HG02571 (cell line): ENCODE measurements around the gene CNDP2.
"Not testable (repeated sequence)": the region's sequence is repeated elsewhere in the genome, so short reads cannot be mapped to it uniquely, and the experiment has no call there.

Experiments used
- ATAC-seq: cut with Tn5 transposase; IDR thresholded peaks from one replicate; pipeline ENCODE4 v1.9.1; 2021; ENCODE audit warnings: mild to moderate bottlenecking, moderate library complexity; ENCODE audit not compliant: unreplicated experiment

Gene CNDP2

DNA sequence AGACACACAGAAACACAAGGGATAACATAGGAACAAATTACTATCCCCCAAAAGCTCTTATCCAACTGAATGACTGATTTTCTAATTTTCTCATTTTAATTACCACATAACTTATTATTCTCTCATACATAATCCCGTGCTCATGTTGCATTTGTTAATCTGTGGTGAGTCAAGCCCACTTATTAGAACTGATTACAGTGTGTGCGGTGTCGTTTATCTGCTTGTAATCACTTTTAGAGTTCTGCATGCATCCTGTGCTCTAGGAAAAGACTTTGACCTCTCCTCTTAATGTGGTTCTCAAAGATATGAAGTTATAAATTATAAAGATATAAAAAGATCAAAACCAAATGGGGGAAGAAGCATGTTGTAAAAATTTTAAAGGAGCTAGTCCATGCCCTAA, 67.8 kb downstream of the CNDP2 start:
- no peak for ATAC-seq

DNA sequence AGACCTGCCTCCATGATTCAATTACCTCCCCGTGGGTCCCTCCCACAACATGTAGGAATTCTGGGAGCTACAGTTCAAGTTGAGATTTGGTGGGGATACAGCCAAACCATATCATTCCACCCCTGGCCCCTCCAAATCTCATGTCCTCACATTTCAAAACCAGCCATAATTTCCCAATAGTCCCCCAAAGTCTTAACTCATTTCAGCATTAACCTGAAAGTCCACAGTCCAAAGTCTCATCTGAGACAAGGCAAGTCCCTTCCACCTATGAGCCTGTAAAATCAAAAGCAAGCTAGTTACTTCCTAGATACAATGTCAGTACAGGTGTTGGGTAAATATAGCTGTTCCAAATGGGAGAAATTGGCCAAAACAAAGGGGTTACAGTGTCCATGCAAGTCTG, 69.0 kb downstream of the CNDP2 start:
- ATAC-seq: not testable (repeated sequence)

GRCh38 chr18:74565993-74566392, 69.8 kb downstream of the CNDP2 start:
- ATAC-seq: not testable (repeated sequence)

DNA sequence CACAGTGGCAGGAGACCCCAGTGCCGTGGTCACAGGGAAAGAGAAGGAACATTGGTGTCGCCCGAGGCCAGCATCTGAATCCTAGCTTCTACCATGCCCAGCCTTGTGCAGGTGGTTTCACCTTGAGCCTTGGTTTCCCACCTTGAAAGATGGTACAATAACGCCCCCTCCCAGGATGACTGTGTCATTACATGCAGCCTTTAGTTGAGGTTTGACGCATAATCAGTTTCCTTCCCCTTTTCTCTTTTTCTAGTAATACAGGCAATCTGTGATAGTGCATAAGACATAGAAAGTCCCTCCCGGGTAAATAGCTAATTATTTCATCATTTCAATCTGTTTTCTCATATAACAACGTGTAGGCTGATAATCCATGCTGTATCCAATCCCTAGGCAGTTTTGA, 71.7 kb downstream of the CNDP2 start:
- no peak for ATAC-seq

DNA sequence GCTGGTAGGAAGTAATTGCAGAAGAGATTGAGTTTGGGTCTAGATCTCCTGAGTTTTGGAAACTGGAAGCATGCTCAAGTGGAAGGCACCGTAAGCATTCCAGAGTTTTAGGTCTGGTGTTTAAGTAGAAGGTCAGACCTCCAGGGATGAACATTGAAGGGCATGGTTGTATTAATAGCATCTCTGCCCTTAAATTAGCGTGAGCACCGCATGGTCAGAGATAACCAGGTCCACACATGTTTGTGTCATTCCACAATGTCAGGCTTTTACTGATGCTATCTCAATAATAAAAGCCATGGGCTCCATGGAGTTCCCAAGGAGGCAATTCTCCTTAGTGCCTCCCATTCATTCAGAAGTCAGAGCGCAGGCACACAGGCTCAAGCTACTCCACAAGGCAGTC, 73.2 kb downstream of the CNDP2 start:
- ATAC-seq: no peak

DNA sequence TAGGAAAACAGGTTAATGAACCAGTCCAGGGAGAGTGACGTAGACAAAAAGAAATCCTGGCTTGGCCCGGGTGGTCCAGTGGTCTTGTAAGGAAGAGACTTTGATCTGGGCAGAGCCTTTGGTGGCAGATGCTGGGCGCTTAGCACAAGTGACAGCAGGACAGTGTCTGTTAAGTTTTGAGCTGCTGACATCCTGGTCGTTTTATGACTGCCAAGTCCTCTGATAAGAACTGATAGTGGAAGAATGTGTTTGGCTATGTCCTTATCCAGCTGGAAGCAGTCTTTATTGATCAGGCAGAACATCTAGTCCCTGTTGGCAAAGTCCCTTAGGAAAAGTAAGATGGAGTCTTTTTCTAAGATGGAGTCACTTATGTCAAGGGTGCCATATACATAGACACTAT, 74.1 kb downstream of the CNDP2 start:
- no peak for ATAC-seq

DNA sequence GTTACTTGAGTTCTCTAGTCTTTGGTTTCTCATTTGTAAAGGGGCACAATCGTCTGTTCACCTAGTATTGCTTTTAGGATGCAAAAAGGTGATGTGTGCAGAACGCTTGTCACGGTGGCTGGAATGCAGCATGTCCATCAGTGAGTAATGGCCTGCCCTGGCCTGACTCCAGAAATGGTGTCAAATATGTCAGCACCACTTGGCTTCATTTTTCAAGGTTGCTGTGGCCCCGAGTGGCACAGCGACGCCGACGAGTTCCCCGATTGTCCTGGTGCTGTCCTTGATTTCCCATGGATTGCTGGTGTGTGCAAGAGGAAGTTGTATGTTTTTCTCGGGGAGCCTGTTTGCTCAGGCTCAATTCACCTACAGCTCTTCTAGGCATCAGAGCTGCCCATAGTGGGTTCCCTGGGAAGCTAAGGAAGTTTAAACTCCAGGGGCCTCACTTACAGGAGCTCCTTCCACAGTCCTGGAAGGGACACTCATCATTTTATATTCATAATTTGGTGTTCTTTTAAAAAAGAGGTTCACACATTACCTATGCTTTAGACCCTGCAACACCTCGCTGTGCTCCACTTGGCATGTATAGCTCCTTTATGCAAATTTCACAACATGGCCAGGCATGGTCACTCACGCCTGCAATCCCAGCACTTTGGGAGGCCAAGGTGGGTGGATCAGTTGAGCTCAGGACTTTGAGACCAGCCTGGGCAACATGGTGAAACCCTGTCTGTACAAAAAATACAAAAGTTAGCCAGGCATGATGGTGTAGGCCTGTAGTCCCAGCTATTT, 75.9 kb downstream of the CNDP2 start:
- no peak for ATAC-seq

- ATAC-seq: no peak
These were observed 76.9 kb downstream of the CNDP2 start for GRCh38 chr18:74573053-74573452.
